ENCODE measurements around the gene RAB11B. TPM values are rescaled to one million over a fixed set of nuclear protein-coding genes. Genes with fewer than 3 reads are reported as not detected.
"Not testable (repeated sequence)": the region's sequence is repeated elsewhere in the genome, so short reads cannot be mapped to it uniquely, and the experiment has no call there.

RAB11B gene
- total RNA-seq, 1 donor from 2014 or later = 75.1 TPM

- Mint-ChIP-seq H3K36me3 (ENCODE audit: low read depth) (peaks cover 3% of the 10 kb centered on the region), H3K27me3 (ENCODE audit: insufficient read depth) (no peaks in the 10 kb centered on the region), H3K4me1 (ENCODE audit: low read depth) (no peaks in the 10 kb centered on the region), H3K27ac (no peak overlapping the region), H3K4me3 (no peak overlapping the region), H3K9me3 (no peaks in the 10 kb centered on the region)
- DNase-seq (ENCODE audit: low spot score) = no peak
- intact Hi-C loops (cut with micrococcal nuclease) = no loop called here
Measured at GRCh38 chr19:8403820-8404109, 13.6 kb downstream of the RAB11B start.

GRCh38 chr19:8404391-8405151, 14.4 kb downstream of the RAB11B start:
- no peaks in the 10 kb centered on the region for H3K4me1 Mint-ChIP-seq (ENCODE audit: low read depth)
- no peak for DNase-seq (ENCODE audit: low spot score)
- intact Hi-C loops (cut with micrococcal nuclease) = no loop called here
- H3K4me3 Mint-ChIP-seq = no peak overlapping the region
- no peaks in the 10 kb centered on the region for H3K27me3 Mint-ChIP-seq (ENCODE audit: insufficient read depth)
- H3K27ac Mint-ChIP-seq = no peak overlapping the region
- peaks cover 3% of the 10 kb centered on the region for H3K36me3 Mint-ChIP-seq (ENCODE audit: low read depth)
- H3K9me3 Mint-ChIP-seq = no peaks in the 10 kb centered on the region

- H3K27me3 Mint-ChIP-seq (ENCODE audit: insufficient read depth); intact Hi-C loops (cut with micrococcal nuclease): not testable (repeated sequence)
Measured at GRCh38 chr19:8410718-8411117, 20.6 kb downstream of the RAB11B start.

GRCh38 chr19:8412783-8413628, 22.8 kb downstream of the RAB11B start, which contains the start of gene MARCHF2:
MARCHF2 (plus strand) TSS chr19:8413305; CDS start chr19:8421841, 8,536 bp downstream.
- peak within 1 kb of the TSS; percentile 56 for H3K4me3 Mint-ChIP-seq
- H3K27me3 Mint-ChIP-seq (ENCODE audit: insufficient read depth) = no peaks in the 10 kb centered on the region
- H3K36me3 Mint-ChIP-seq (ENCODE audit: low read depth) = no peaks in the 10 kb centered on the region
- no peaks in the 10 kb centered on the region for H3K9me3 Mint-ChIP-seq
- H3K4me1 Mint-ChIP-seq (ENCODE audit: low read depth) = peaks cover 11% of the 10 kb centered on the region
- H3K27ac Mint-ChIP-seq = peak within 1 kb of the TSS; percentile 16
- intact Hi-C loops (cut with micrococcal nuclease) = loop anchor here (1.0 to 2.0 kb wide), 8 partner anchors 23 to 419 kb away; partner anchors contain the start of genes HNRNPM, MBD3L1, NDUFA7 and RAB11B
- DNase-seq (ENCODE audit: low spot score) = peak; percentile 95

More at GRCh38 chr19:8410718-8411117, 20.6 kb downstream of the RAB11B start:
- DNase-seq (ENCODE audit: low spot score); H3K9me3 Mint-ChIP-seq; H3K27ac Mint-ChIP-seq; H3K4me3 Mint-ChIP-seq; H3K36me3 Mint-ChIP-seq (ENCODE audit: low read depth): not testable (repeated sequence)
- peaks cover 11% of the 10 kb centered on the region for H3K4me1 Mint-ChIP-seq (ENCODE audit: low read depth)

GRCh38 chr19:8413629-8413995, 23.5 kb downstream of the RAB11B start:
- H3K4me1 Mint-ChIP-seq (ENCODE audit: low read depth) = peaks cover 11% of the 10 kb centered on the region
- peak overlapping the region; percentile 16 for H3K27ac Mint-ChIP-seq
- H3K27me3 Mint-ChIP-seq (ENCODE audit: insufficient read depth) = no peaks in the 10 kb centered on the region
- H3K4me3 Mint-ChIP-seq = peak overlapping the region; percentile 56
- no peak for DNase-seq (ENCODE audit: low spot score)
- no peaks in the 10 kb centered on the region for H3K36me3 Mint-ChIP-seq (ENCODE audit: low read depth)
- intact Hi-C loops (cut with micrococcal nuclease) = loop anchor here (1.0 to 2.0 kb wide), 8 partner anchors 23 to 419 kb away; partner anchors contain the start of genes HNRNPM, MBD3L1, NDUFA7 and RAB11B
- H3K9me3 Mint-ChIP-seq = no peaks in the 10 kb centered on the region

- no peaks in the 10 kb centered on the region for H3K9me3 Mint-ChIP-seq
- no peak overlapping the region for H3K4me3 Mint-ChIP-seq
- no peak for DNase-seq (ENCODE audit: low spot score)
- H3K36me3 Mint-ChIP-seq (ENCODE audit: low read depth) = no peaks in the 10 kb centered on the region
- H3K27ac Mint-ChIP-seq = no peak overlapping the region
- intact Hi-C loops (cut with micrococcal nuclease) = no loop called here
- peaks cover 6% of the 10 kb centered on the region for H3K4me1 Mint-ChIP-seq (ENCODE audit: low read depth)
- no peaks in the 10 kb centered on the region for H3K27me3 Mint-ChIP-seq (ENCODE audit: insufficient read depth)
Measured at GRCh38 chr19:8416796-8417195, 26.6 kb downstream of the RAB11B start.

- Mint-ChIP-seq H3K4me1 (ENCODE audit: low read depth) (no peaks in the 10 kb centered on the region), H3K27ac (no peak overlapping the region), H3K4me3 (no peak overlapping the region), H3K9me3 (no peaks in the 10 kb centered on the region), H3K27me3 (ENCODE audit: insufficient read depth) (no peaks in the 10 kb centered on the region), H3K36me3 (ENCODE audit: low read depth) (peaks cover 3% of the 10 kb centered on the region)
- no peak for DNase-seq (ENCODE audit: low spot score)
- intact Hi-C loops (cut with micrococcal nuclease) = no loop called here
Measured at GRCh38 chr19:8421484-8422461, 31.6 kb downstream of the RAB11B start.

- Mint-ChIP-seq H3K27me3 (ENCODE audit: insufficient read depth) (no peaks in the 10 kb centered on the region), H3K4me3 (no peak overlapping the region), H3K9me3 (no peaks in the 10 kb centered on the region), H3K27ac (no peak overlapping the region), H3K36me3 (ENCODE audit: low read depth) (peaks cover 3% of the 10 kb centered on the region), H3K4me1 (ENCODE audit: low read depth) (no peaks in the 10 kb centered on the region)
- intact Hi-C loops (cut with micrococcal nuclease) = no loop called here
- no peak for DNase-seq (ENCODE audit: low spot score)
Measured at GRCh38 chr19:8423817-8424223, 33.7 kb downstream of the RAB11B start.

- H3K27me3 Mint-ChIP-seq (ENCODE audit: insufficient read depth); H3K36me3 Mint-ChIP-seq (ENCODE audit: low read depth); H3K9me3 Mint-ChIP-seq; H3K4me1 Mint-ChIP-seq (ENCODE audit: low read depth); H3K4me3 Mint-ChIP-seq; intact Hi-C loops (cut with micrococcal nuclease); DNase-seq (ENCODE audit: low spot score); H3K27ac Mint-ChIP-seq: not testable (repeated sequence)
Measured at GRCh38 chr19:8425331-8425730, 35.2 kb downstream of the RAB11B start.

GRCh38 chr19:8426283-8426682, 36.1 kb downstream of the RAB11B start:
- intact Hi-C loops (cut with micrococcal nuclease) = no loop called here
- Mint-ChIP-seq H3K36me3 (ENCODE audit: low read depth) (peaks cover 3% of the 10 kb centered on the region), H3K4me1 (ENCODE audit: low read depth) (no peaks in the 10 kb centered on the region), H3K27me3 (ENCODE audit: insufficient read depth) (no peaks in the 10 kb centered on the region), H3K9me3 (no peaks in the 10 kb centered on the region), H3K27ac (no peak overlapping the region), H3K4me3 (no peak overlapping the region)
- DNase-seq (ENCODE audit: low spot score) = no peak

GRCh38 chr19:8429044-8429443, 38.9 kb downstream of the RAB11B start:
- H3K4me1 Mint-ChIP-seq (ENCODE audit: low read depth) = no peaks in the 10 kb centered on the region
- no peak overlapping the region for H3K27ac Mint-ChIP-seq
- no peaks in the 10 kb centered on the region for H3K36me3 Mint-ChIP-seq (ENCODE audit: low read depth)
- intact Hi-C loops (cut with micrococcal nuclease) = no loop called here
- no peaks in the 10 kb centered on the region for H3K9me3 Mint-ChIP-seq
- DNase-seq (ENCODE audit: low spot score) = no peak
- no peak overlapping the region for H3K4me3 Mint-ChIP-seq
- no peaks in the 10 kb centered on the region for H3K27me3 Mint-ChIP-seq (ENCODE audit: insufficient read depth)

- DNase-seq (ENCODE audit: low spot score) = no peak
- H3K27me3 Mint-ChIP-seq (ENCODE audit: insufficient read depth) = no peaks in the 10 kb centered on the region
- no peaks in the 10 kb centered on the region for H3K36me3 Mint-ChIP-seq (ENCODE audit: low read depth)
- H3K9me3 Mint-ChIP-seq = no peaks in the 10 kb centered on the region
- H3K27ac Mint-ChIP-seq = no peak overlapping the region
- no peak overlapping the region for H3K4me3 Mint-ChIP-seq
- H3K4me1 Mint-ChIP-seq (ENCODE audit: low read depth) = no peaks in the 10 kb centered on the region
- intact Hi-C loops (cut with micrococcal nuclease) = no loop called here
Measured at GRCh38 chr19:8429826-8430225, 39.7 kb downstream of the RAB11B start.

All from activated T-helper 1 cell treated with anti-CD3 and anti-CD28 coated beads, Interleukin-12 subunit alpha, Interleukin-12 subunit beta, Interleukin-2, Interleukin-4 antibody, amounts not matched to agents 30 ng/mL and 10 ng/mL and 1 ng/mL, durations not matched to agents 14 hours and 24 hours and 36 hours (primary cell).